HCT116 (cell line): ENCODE results near the gene CATSPERZ. TPM values are rescaled to one million over a fixed set of nuclear protein-coding genes. Genes with fewer than 3 reads are reported as not detected.

Source experiments
- ATAC-seq: fragments of 200-7000 bp; cut with Tn5 transposase; 2 replicates; pipeline ENCODE4 v1.9.1; 2020; ENCODE audit warnings: mild to moderate bottlenecking, moderate library complexity
- BruUV-seq: library from RNA; stranded (reverse); fragments of 400-500 nt; replicated peaks from 2 replicates; lab custom pipeline; 2021; lab: Mats Ljungman, UMichigan
- CTCF ChIA-PET: fragments of 300-600 bp; sonication (Branson Sonifier 250); formaldehyde crosslinking; loops from one replicate; lab custom pipeline; 2021; ENCODE audit warnings: antibody characterized with exemption; lab: Charles Lee
- POLR2A ChIA-PET: fragments of 300-600, 350-600 bp; sonication (Branson Sonifier 250); formaldehyde crosslinking; loops from one replicate; lab custom pipeline; 2021; ENCODE audit warnings: antibody characterized with exemption; lab: Charles Lee
- RAD21 ChIA-PET, 2 experiments: fragments of 300-600 bp; sonication (Branson Sonifier 250); formaldehyde crosslinking; loops; one replicate each; lab custom pipeline; 2023; ENCODE audit warnings: low total read pairs in 2 of 2; ENCODE audit not compliant: uncharacterized antibody in 2 of 2, unreplicated experiment in 2 of 2, low non-redundant PET in 1 of 2; lab: Charles Lee
- DNase-seq: peaks from one replicate; pipeline ENCODE4 v3.0.0-alpha.2; 2010; ENCODE audit warnings: low read depth, low spot score
- H2AFZ ChIP-seq: fragments of 200-600 bp; shearing (Covaris generic), sonication (generic); 2 replicates; pipeline ENCODE4 v1.6.1; 2017; ENCODE audit warnings: low read depth, mixed run types, mixed read lengths, antibody characterized with exemption, low read length; ENCODE audit not compliant: poor library complexity, severe bottlenecking
- H3K27ac ChIP-seq: 2 replicates; pipeline ENCODE4 v1.5.1; 2012; ENCODE audit warnings: low read depth, low read length
- H3K27me3 ChIP-seq: fragments of 200-600 bp; sonication (generic); 2 replicates; pipeline ENCODE4 v1.6.1; 2016; ENCODE audit warnings: mixed run types, low read length, mixed read lengths; ENCODE audit not compliant: insufficient read depth
- H3K36me3 ChIP-seq, 2 experiments: fragments of 200-500 bp in 1 of 2; fragments of 200-600 bp in 1 of 2; sonication (Bioruptor generic) in 1 of 2; sonication (generic) in 1 of 2; 2 replicates each; pipeline versions ENCODE4 v1.5.1 to v1.6.1; 2014 to 2016; ENCODE audit warnings: low read length in 2 of 2, inconsistent platforms in 1 of 2, mixed read lengths in 1 of 2, mixed run types in 1 of 2; ENCODE audit not compliant: insufficient read depth in 2 of 2, control insufficient read depth in 1 of 2
- H3K4me1 ChIP-seq, 2 experiments: fragments of 200-600 bp in 1 of 2; sonication (generic) in 1 of 2; 2 replicates each; pipeline versions ENCODE4 v1.5.1 to v1.6.1; 2012 to 2017; ENCODE audit warnings: low read length in 2 of 2, inconsistent platforms in 1 of 2, mild to moderate bottlenecking in 1 of 2, mixed read lengths in 1 of 2, mixed run types in 1 of 2, moderate library complexity in 1 of 2; ENCODE audit not compliant: insufficient read depth in 2 of 2, control insufficient read depth in 1 of 2
- H3K4me2 ChIP-seq: fragments of 200-600 bp; sonication (generic); 2 replicates; pipeline ENCODE4 v1.6.1; 2017; ENCODE audit warnings: mixed run types, low read length, mixed read lengths
- H3K4me3 ChIP-seq, 2 experiments: fragments of 200-600 bp in 1 of 2; sonication (generic) in 1 of 2; replicated peaks in 1 of 2; 2 replicates each; pipeline ENCODE4 v1.5.1; 2011 to 2016; ENCODE audit warnings: low read length in 2 of 2, control low read depth in 1 of 2, low read depth in 1 of 2, mild to moderate bottlenecking in 1 of 2, mixed read lengths in 1 of 2, mixed run types in 1 of 2
- H3K79me2 ChIP-seq: fragments of 200-600 bp; sonication (generic); 2 replicates; pipeline ENCODE4 v1.6.1; 2017; ENCODE audit warnings: mild to moderate bottlenecking, mixed run types, low read length, moderate library complexity, mixed read lengths; ENCODE audit not compliant: insufficient read depth
- H3K9ac ChIP-seq: fragments of 200-600 bp; sonication (generic); 2 replicates; pipeline ENCODE4 v1.6.1; 2016; ENCODE audit warnings: low read length, mixed read lengths
- H3K9me2 ChIP-seq: fragments of 200-600 bp; sonication (generic), shearing (Covaris generic); 2 replicates; pipeline ENCODE4 v1.6.1; 2017; ENCODE audit warnings: mixed run types, mild to moderate bottlenecking, moderate library complexity; ENCODE audit not compliant: insufficient read depth
- H3K9me3 ChIP-seq, 2 experiments: fragments of 200-500 bp in 1 of 2; fragments of 200-600 bp in 1 of 2; sonication (Bioruptor generic) in 1 of 2; sonication (generic) in 1 of 2; 2 replicates each; pipeline ENCODE4 v1.6.1; 2014 to 2017; ENCODE audit warnings: low read length in 2 of 2, mixed read lengths in 2 of 2, inconsistent platforms in 1 of 2, low read depth in 1 of 2, mild to moderate bottlenecking in 1 of 2, mixed run types in 1 of 2, moderate library complexity in 1 of 2; ENCODE audit not compliant: control insufficient read depth in 1 of 2, insufficient read depth in 1 of 2
- H4K20me1 ChIP-seq: fragments of 200-600 bp; sonication (generic), shearing (Covaris generic); 2 replicates; pipeline ENCODE4 v1.6.1; 2017; ENCODE audit warnings: mixed run types, mild to moderate bottlenecking, moderate library complexity; ENCODE audit not compliant: insufficient read depth
- CBX3 ChIP-seq: IDR thresholded peaks from 2 replicates; pipeline ENCODE4 v1.6.1; 2012; ENCODE audit warnings: low read depth
- CEBPB ChIP-seq: IDR thresholded peaks from 2 replicates; pipeline ENCODE4 v1.6.1; 2012; ENCODE audit warnings: low read depth
- ELF1 ChIP-seq: IDR thresholded peaks from 2 replicates; pipeline ENCODE4 v1.6.1; 2012; ENCODE audit warnings: low read depth, borderline replicate concordance
- EZH2 ChIP-seq: fragments of 200-600 bp; sonication (generic); IDR thresholded peaks from 2 replicates; pipeline ENCODE4 v1.6.1; 2017; ENCODE audit warnings: antibody characterized with exemption, mixed run types
- FOSL1 ChIP-seq: IDR thresholded peaks from 2 replicates; pipeline ENCODE4 v1.6.1; 2012; ENCODE audit warnings: low read depth
- POLR2AphosphoS5 ChIP-seq: IDR thresholded peaks from 2 replicates; pipeline ENCODE4 v1.6.1; 2011; ENCODE audit warnings: mild to moderate bottlenecking, low read depth, low read length, moderate library complexity
- SP1 ChIP-seq: IDR thresholded peaks from 2 replicates; pipeline ENCODE4 v1.6.1; 2012; ENCODE audit warnings: low read depth
- TCF7L2 ChIP-seq: IDR thresholded peaks from 2 replicates; pipeline ENCODE4 v1.7.0; 2011; ENCODE audit warnings: borderline replicate concordance, inconsistent platforms; ENCODE audit not compliant: insufficient read depth, insufficient read length; ENCODE audit errors: extremely low read depth
- YY1 ChIP-seq: IDR thresholded peaks from 2 replicates; pipeline ENCODE4 v1.6.1; 2011; ENCODE audit warnings: low read length, low read depth, moderate library complexity, mild to moderate bottlenecking; ENCODE audit not compliant: insufficient replicate concordance; ENCODE audit errors: extremely low read depth
- ZNF274 ChIP-seq: fragments of 200-500 bp; sonication (Bioruptor generic); IDR thresholded peaks from 2 replicates; pipeline ENCODE4 v1.6.1; 2014; ENCODE audit warnings: mild to moderate bottlenecking, low read depth, low read length, inconsistent platforms
- intact Hi-C: fragments of 100-400 bp; cut with micrococcal nuclease; formaldehyde crosslinking; loops from 2 replicates; pipeline ENCODE4 v1.10.0; 2022
- total RNA-seq: library from RNA; stranded (reverse); gene quantifications from one replicate; pipeline ENCODE4 v1.2.1, GENCODE V29; 2021; ENCODE audit not compliant: unreplicated experiment
- TF ChIP-seq, protein P1 (sequence below): IDR thresholded peaks from 2 replicates; pipeline ENCODE4 v1.6.1; 2012
- TF ChIP-seq, protein P2 (sequence below): IDR thresholded peaks from 2 replicates; pipeline ENCODE4 v1.6.1; 2011; ENCODE audit warnings: mild to moderate bottlenecking, low read length, moderate library complexity; ENCODE audit not compliant: insufficient replicate concordance; ENCODE audit errors: extremely low read depth
- TF ChIP-seq, protein P3 (sequence below), 3 experiments: fragments of 200-600 bp in 1 of 3; sonication (generic) in 1 of 3; IDR thresholded peaks in 2 of 3; conservative IDR thresholded peaks in 1 of 3; 2 replicates each; pipeline ENCODE4 v1.5.1; 2012 to 2017; ENCODE audit warnings: low read depth in 2 of 3, low read length in 2 of 3, antibody characterized with exemption in 1 of 3, borderline replicate concordance in 1 of 3, control low read depth in 1 of 3, mild to moderate bottlenecking in 1 of 3, mixed read lengths in 1 of 3, mixed run types in 1 of 3, moderate library complexity in 1 of 3; ENCODE audit not compliant: insufficient read depth in 1 of 3

The CATSPERZ gene
- total RNA-seq, 1 experiment from 2014 or later, result 1.7 TPM

- no peak overlapping the region for H3K4me2 ChIP-seq
Measured at GRCh38 chr11:64276653-64277431, 23.3 kb upstream of the CATSPERZ start.

More at GRCh38 chr11:64276653-64277431, 23.3 kb upstream of the CATSPERZ start:
- Histone ChIP-seq H3K4me3 (no peak overlapping the region), H3K27me3 (no peaks in the 10 kb centered on the region), H2AFZ (no peak overlapping the region), H4K20me1 (no peaks in the 10 kb centered on the region), H3K36me3 (no peaks in the 10 kb centered on the region; a peak in 1 of 4 replicates), H3K79me2 (peaks cover 3% of the 10 kb centered on the region; the same call in 1 of the 2 replicates), H3K9me3 (no peaks in the 10 kb centered on the region)
- no TSS peak for BruUV-seq
- ChIA-PET RAD21 (no interaction called here), CTCF (interaction anchor here (1.2 to 1.5 kb wide), 2 partner anchors 24 to 28 kb away, joined by 3 to 4 read pairs; partner anchors contain the start of gene CATSPERZ), POLR2A (no interaction called here)
- intact Hi-C loops, result no loop called here
- TF ChIP-seq, protein P1, sequence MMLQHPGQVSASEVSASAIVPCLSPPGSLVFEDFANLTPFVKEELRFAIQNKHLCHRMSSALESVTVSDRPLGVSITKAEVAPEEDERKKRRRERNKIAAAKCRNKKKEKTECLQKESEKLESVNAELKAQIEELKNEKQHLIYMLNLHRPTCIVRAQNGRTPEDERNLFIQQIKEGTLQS, result no peak
- TF ChIP-seq, protein P2, sequence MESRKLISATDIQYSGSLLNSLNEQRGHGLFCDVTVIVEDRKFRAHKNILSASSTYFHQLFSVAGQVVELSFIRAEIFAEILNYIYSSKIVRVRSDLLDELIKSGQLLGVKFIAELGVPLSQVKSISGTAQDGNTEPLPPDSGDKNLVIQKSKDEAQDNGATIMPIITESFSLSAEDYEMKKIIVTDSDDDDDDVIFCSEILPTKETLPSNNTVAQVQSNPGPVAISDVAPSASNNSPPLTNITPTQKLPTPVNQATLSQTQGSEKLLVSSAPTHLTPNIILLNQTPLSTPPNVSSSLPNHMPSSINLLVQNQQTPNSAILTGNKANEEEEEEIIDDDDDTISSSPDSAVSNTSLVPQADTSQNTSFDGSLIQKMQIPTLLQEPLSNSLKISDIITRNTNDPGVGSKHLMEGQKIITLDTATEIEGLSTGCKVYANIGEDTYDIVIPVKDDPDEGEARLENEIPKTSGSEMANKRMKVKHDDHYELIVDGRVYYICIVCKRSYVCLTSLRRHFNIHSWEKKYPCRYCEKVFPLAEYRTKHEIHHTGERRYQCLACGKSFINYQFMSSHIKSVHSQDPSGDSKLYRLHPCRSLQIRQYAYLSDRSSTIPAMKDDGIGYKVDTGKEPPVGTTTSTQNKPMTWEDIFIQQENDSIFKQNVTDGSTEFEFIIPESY, result no peak
- TF ChIP-seq CBX3 (no peak), EZH2 (no peak), ELF1 (no peak), ZNF274 (no peak), YY1 (no peak), CEBPB (no peak), TCF7L2 (no peak), POLR2AphosphoS5 (no peak), SP1 (no peak), FOSL1 (no peak)
- TF ChIP-seq, protein P3, sequence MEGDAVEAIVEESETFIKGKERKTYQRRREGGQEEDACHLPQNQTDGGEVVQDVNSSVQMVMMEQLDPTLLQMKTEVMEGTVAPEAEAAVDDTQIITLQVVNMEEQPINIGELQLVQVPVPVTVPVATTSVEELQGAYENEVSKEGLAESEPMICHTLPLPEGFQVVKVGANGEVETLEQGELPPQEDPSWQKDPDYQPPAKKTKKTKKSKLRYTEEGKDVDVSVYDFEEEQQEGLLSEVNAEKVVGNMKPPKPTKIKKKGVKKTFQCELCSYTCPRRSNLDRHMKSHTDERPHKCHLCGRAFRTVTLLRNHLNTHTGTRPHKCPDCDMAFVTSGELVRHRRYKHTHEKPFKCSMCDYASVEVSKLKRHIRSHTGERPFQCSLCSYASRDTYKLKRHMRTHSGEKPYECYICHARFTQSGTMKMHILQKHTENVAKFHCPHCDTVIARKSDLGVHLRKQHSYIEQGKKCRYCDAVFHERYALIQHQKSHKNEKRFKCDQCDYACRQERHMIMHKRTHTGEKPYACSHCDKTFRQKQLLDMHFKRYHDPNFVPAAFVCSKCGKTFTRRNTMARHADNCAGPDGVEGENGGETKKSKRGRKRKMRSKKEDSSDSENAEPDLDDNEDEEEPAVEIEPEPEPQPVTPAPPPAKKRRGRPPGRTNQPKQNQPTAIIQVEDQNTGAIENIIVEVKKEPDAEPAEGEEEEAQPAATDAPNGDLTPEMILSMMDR (IDR thresholded peaks at IDR 0.05 in 2 of 3, conservative IDR thresholded peaks at IDR 0.05 in 1 of 3; ENCODE audit: borderline replicate concordance in 1 of 3, insufficient read depth in 1 of 3, low read depth in 2 of 3, low read length in 2 of 3), result no peak
- TF ChIP-seq, all 23 proteins: peak for 0
- H3K9ac ChIP-seq, result no peak overlapping the region
- DNase-seq (no peak), ATAC-seq (peak; percentile 37; the same call in 1 of the 2 replicates)
- H3K4me1 ChIP-seq, result peaks cover under 1% of the 10 kb centered on the region in 2 experiments; a peak in 2 of 4 replicates
- no peak overlapping the region for H3K27ac ChIP-seq
- H3K9me2 ChIP-seq, result no peaks in the 10 kb centered on the region
